HG02981 (cell line): ENCODE measurements around the gene ROBO4.

Experiments used
- ATAC-seq: cut with Tn5 transposase; IDR thresholded peaks from one replicate; pipeline ENCODE4 v1.9.1; 2021; ENCODE audit warnings: mild to moderate bottlenecking, moderate library complexity; ENCODE audit not compliant: unreplicated experiment

The ROBO4 gene

GRCh38 chr11:124897674-124898262 lies at the start of gene ROBO4:
Gene ROBO4 (minus strand): TSS chr11:124897865. CDS start chr11:124897795, 70 bp downstream.
- no peak for ATAC-seq

- ATAC-seq, result no peak
Observed at GRCh38 chr11:124946735-124947141, 49.1 kb upstream of the ROBO4 start.

- ATAC-seq, result no peak
Observed at GRCh38 chr11:124945826-124946225, 48.2 kb upstream of the ROBO4 start.

GRCh38 chr11:124944565-124944964 lies 46.9 kb upstream of the ROBO4 start:
- no peak for ATAC-seq

- no peak for ATAC-seq
Observed at GRCh38 chr11:124943741-124944140, 46.1 kb upstream of the ROBO4 start.

- no peak for ATAC-seq
Observed at GRCh38 chr11:124943254-124943616, 45.6 kb upstream of the ROBO4 start.

- no peak for ATAC-seq
Observed at GRCh38 chr11:124942466-124943253, 45.0 kb upstream of the ROBO4 start.

- ATAC-seq, result no peak
Observed at GRCh38 chr11:124941703-124942102, 44.0 kb upstream of the ROBO4 start.

GRCh38 chr11:124938970-124939369 lies 41.3 kb upstream of the ROBO4 start:
- ATAC-seq, result no peak

GRCh38 chr11:124938206-124938765 lies 40.6 kb upstream of the ROBO4 start:
- ATAC-seq, result no peak

- no peak for ATAC-seq
Observed at GRCh38 chr11:124937336-124937935, 39.8 kb upstream of the ROBO4 start.

- no peak for ATAC-seq
Observed at GRCh38 chr11:124935548-124936514, 38.2 kb upstream of the ROBO4 start, which contains the start of gene HEPACAM. Gene HEPACAM (minus strand): TSS chr11:124936047. CDS start chr11:124936006, 41 bp downstream.

- ATAC-seq, result no peak
Observed at GRCh38 chr11:124934862-124935547, 37.3 kb upstream of the ROBO4 start.

GRCh38 chr11:124930799-124931198 lies 33.1 kb upstream of the ROBO4 start:
- peak; percentile 78 for ATAC-seq

- ATAC-seq, result no peak
Observed at GRCh38 chr11:124928942-124929665, 31.4 kb upstream of the ROBO4 start.

- no peak for ATAC-seq
Observed at GRCh38 chr11:124923296-124923695, 25.6 kb upstream of the ROBO4 start.

GRCh38 chr11:124922831-124923230 lies 25.2 kb upstream of the ROBO4 start:
- ATAC-seq, result no peak

- ATAC-seq, result no peak
Observed at GRCh38 chr11:124920870-124921609, 23.4 kb upstream of the ROBO4 start.

- no peak for ATAC-seq
Observed at GRCh38 chr11:124920356-124920755, 22.7 kb upstream of the ROBO4 start.
